Spinal cord (tissue), 10 donors: Measurements from ENCODE around the gene ERVMER34-1. TPM values are rescaled to one million over a fixed set of nuclear protein-coding genes. Genes with fewer than 3 reads are reported as not detected.
A peak's percentile ranks its signal among the peaks of the same experiment; 100 is the strongest.

ENCODE experiments used
- DNase-seq, 6 donors: peaks; one replicate each; pipeline versions ENCODE4 v3.0.0 to v3.0.0-alpha.2; 2013 to 2015; ENCODE audit warnings: low spot score in 6 of 6, low read depth in 4 of 6
- H3K27ac ChIP-seq: one replicate; pipeline ENCODE4 v1.5.1; 2013; ENCODE audit warnings: low read depth, low read length, control low read depth
- H3K27me3 ChIP-seq: one replicate; pipeline ENCODE4 v1.6.1; 2013; ENCODE audit warnings: low read length; ENCODE audit not compliant: control insufficient read depth, insufficient read depth
- H3K36me3 ChIP-seq: one replicate; pipeline ENCODE4 v1.6.1; 2013; ENCODE audit warnings: low read length; ENCODE audit not compliant: control insufficient read depth, insufficient read depth
- H3K4me1 ChIP-seq: one replicate; pipeline ENCODE4 v1.6.1; 2013; ENCODE audit warnings: low read length; ENCODE audit not compliant: control insufficient read depth, insufficient read depth
- H3K4me3 ChIP-seq: one replicate; pipeline ENCODE4 v1.5.1; 2013; ENCODE audit warnings: low read depth, low read length, control low read depth
- H3K9me3 ChIP-seq: one replicate; pipeline ENCODE4 v1.6.1; 2013; ENCODE audit warnings: low read length; ENCODE audit not compliant: control insufficient read depth, insufficient read depth
- WGBS: methylation state at CpG from one replicate; pipeline ENCODE4 v1.1.5; 2013; ENCODE audit warnings: missing lambda C conversion rate; ENCODE audit not compliant: insufficient coverage; 5-methylcytosine and 5-hydroxymethylcytosine counted together
- polyA plus RNA-seq, 2 donors: library from polyadenylated mRNA; unstranded; fragments of 120-200 nt; gene quantifications; one replicate each; pipeline ENCODE4 v1.2.1, GENCODE V29; 2013; ENCODE audit not compliant: insufficient read length in 2 of 2
- total RNA-seq, 2 donors: library from RNA; depleted of rRNA in 1 of 2; stranded (reverse); fragments of 120-200 nt in 1 of 2; fragments of >200 nt in 1 of 2; gene quantifications; one replicate each; pipeline versions ENCODE4 v1.2.3 to v1.2.4, GENCODE V29; 2013 to 2014
- donor health status: healthy.

The ERVMER34-1 gene
- total and polyA plus RNA-seq, 4 donors: 0.79 to 1.2 (median 1.0) TPM

- Histone ChIP-seq H3K27ac (no peak overlapping the region), H3K27me3 (no peaks in the 10 kb centered on the region), H3K36me3 (no peaks in the 10 kb centered on the region), H3K4me3 (no peak overlapping the region), H3K4me1 (no peaks in the 10 kb centered on the region), H3K9me3 (no peaks in the 10 kb centered on the region)
- DNase-seq: no peak
- WGBS: 89% methylated on average over 2 of the region's 3 CpGs
Observed at GRCh38 chr4:52726826-52727580, 24.2 kb downstream of the ERVMER34-1 start.

- Histone ChIP-seq H3K36me3 (peaks cover under 1% of the 10 kb centered on the region), H3K27ac (peak overlapping the region; percentile 91), H3K27me3 (no peaks in the 10 kb centered on the region), H3K9me3 (no peaks in the 10 kb centered on the region), H3K4me1 (no peaks in the 10 kb centered on the region), H3K4me3 (peak overlapping the region; percentile 84)
- DNase-seq: peak; percentile 86 to 99 (median 96)
- WGBS: under 1% methylated on average over 53 of the region's 56 CpGs
Observed at GRCh38 chr4:52721968-52722815, 29.0 kb downstream of the ERVMER34-1 start.

DNA sequence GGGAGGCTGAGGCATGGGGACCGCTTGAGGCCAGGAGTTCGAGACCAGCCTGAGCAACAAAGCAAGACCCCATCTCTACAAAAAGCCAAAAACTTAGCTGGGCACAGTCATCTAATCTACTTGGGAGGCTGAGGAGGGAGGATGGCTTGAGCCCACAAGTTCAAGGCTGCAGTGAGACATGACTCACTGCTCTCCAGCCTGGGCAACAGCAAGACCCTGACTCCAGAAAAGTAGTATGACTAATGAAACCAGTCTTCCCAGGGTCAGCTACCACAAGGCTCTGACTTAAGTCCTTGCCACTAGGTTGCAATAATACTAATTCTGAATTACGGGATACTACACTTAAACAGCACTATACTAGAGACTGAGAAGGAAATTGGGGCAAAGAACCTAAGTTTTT is 33.1 kb downstream of the ERVMER34-1 start:
- DNase-seq: no peak
- peaks cover 2% of the 10 kb centered on the region for H3K36me3 ChIP-seq
- no peak overlapping the region for H3K4me3 ChIP-seq
- no peak overlapping the region for H3K27ac ChIP-seq
- no peaks in the 10 kb centered on the region for H3K27me3 ChIP-seq
- peaks cover 7% of the 10 kb centered on the region for H3K4me1 ChIP-seq
- WGBS: 100% methylated on average over 2 of the region's 3 CpGs
- H3K9me3 ChIP-seq: no peaks in the 10 kb centered on the region

GRCh38 chr4:52716364-52717151 is 34.7 kb downstream of the ERVMER34-1 start:
- Histone ChIP-seq H3K27me3 (no peaks in the 10 kb centered on the region), H3K36me3 (peaks cover 2% of the 10 kb centered on the region), H3K4me3 (no peak overlapping the region), H3K9me3 (no peaks in the 10 kb centered on the region), H3K4me1 (peaks cover 13% of the 10 kb centered on the region), H3K27ac (no peak overlapping the region)
- 86% methylated on average over 3 of the region's 6 CpGs for WGBS
- DNase-seq: peak in 1 of 6 donors; percentile 30

DNA sequence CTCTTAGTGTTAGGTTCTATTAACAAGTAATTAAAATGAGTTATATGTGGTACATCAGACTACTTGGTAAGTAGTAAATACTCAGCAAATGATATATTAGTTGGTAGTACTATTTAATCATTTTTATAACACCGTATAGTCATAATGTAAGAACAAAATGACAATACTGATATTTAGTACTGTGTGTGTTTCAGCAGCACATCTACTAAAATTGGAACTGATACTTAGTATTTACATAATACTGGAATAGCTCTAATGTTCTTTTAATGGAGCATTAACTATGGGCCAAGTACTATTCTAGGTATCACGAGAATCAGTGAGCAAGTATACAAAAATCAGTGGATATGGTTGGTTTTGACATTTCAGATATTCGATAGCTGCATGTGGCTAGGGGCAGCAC is 35.3 kb downstream of the ERVMER34-1 start:
- H3K4me1 ChIP-seq: peaks cover 13% of the 10 kb centered on the region
- WGBS: no CpG with 5 or more reads among the region's 3 CpGs
- H3K27ac ChIP-seq: no peak overlapping the region
- no peaks in the 10 kb centered on the region for H3K9me3 ChIP-seq
- H3K36me3 ChIP-seq: peaks cover 2% of the 10 kb centered on the region
- H3K27me3 ChIP-seq: no peaks in the 10 kb centered on the region
- no peak for DNase-seq
- no peak overlapping the region for H3K4me3 ChIP-seq

GRCh38 chr4:52715255-52715897 is 35.8 kb downstream of the ERVMER34-1 start:
- no peaks in the 10 kb centered on the region for H3K9me3 ChIP-seq
- no peak for DNase-seq
- no peak overlapping the region for H3K4me3 ChIP-seq
- H3K27me3 ChIP-seq: no peaks in the 10 kb centered on the region
- WGBS: 91% methylated on average over 4 of the region's 7 CpGs
- H3K36me3 ChIP-seq: peaks cover 2% of the 10 kb centered on the region
- H3K27ac ChIP-seq: no peak overlapping the region
- H3K4me1 ChIP-seq: peaks cover 13% of the 10 kb centered on the region

GRCh38 chr4:52714597-52715254 is 36.5 kb downstream of the ERVMER34-1 start:
- no peak overlapping the region for H3K4me3 ChIP-seq
- 94% methylated on average over 3 of the region's 4 CpGs for WGBS
- H3K4me1 ChIP-seq: peaks cover 13% of the 10 kb centered on the region
- no peak overlapping the region for H3K27ac ChIP-seq
- peaks cover 2% of the 10 kb centered on the region for H3K36me3 ChIP-seq
- DNase-seq: no peak
- no peaks in the 10 kb centered on the region for H3K9me3 ChIP-seq
- H3K27me3 ChIP-seq: no peaks in the 10 kb centered on the region

DNA sequence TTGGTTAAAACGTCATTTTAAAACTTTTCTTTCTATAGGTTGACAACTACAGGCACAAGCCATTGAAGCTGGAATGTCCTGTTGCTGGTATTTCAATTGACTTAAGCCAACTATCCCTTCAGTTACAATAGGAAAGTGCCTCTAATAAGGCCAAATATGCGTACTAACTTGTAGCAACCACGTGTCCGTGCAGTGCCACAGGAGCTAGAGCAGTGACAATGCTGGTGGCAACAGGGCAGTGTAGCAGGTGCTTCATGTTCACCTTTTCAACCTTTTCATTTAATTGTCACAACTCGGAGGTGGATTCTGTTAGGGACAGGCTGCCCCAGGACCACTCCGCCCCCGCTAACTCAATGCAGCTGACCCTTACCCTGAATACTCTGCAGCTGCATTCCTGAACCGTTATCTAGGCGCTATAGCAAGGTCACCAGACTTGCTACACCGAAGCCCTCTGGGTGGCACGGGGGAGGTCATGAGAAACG is 37.7 kb downstream of the ERVMER34-1 start:
- WGBS: 35% methylated on average over 8 of the region's 12 CpGs
- peak overlapping the region; percentile 65 for H3K4me3 ChIP-seq
- H3K27me3 ChIP-seq: no peaks in the 10 kb centered on the region
- H3K36me3 ChIP-seq: peaks cover 2% of the 10 kb centered on the region
- peaks cover 13% of the 10 kb centered on the region for H3K4me1 ChIP-seq
- no peak overlapping the region for H3K27ac ChIP-seq
- DNase-seq: peak in 1 of 6 donors; percentile 13
- H3K9me3 ChIP-seq: no peaks in the 10 kb centered on the region
